Peyer's patch (tissue), 4 donors: Measurements from ENCODE around the gene GAS7. TPM values are rescaled to one million over a fixed set of nuclear protein-coding genes. Genes with fewer than 3 reads are reported as not detected.

Experiments used
- DNase-seq, 3 donors: peaks; one replicate each; pipeline ENCODE4 v3.0.0-alpha.2; 2017 to 2019
- H3K27ac ChIP-seq, 4 donors: fragments of 200-600 bp; sonication (generic); one replicate each; pipeline ENCODE4 v1.5.1; 2016 to 2019
- H3K27me3 ChIP-seq, 2 donors: fragments of 200-600 bp; sonication (generic); one replicate each; pipeline ENCODE4 v1.5.1; 2019
- H3K36me3 ChIP-seq, 3 donors: fragments of 200-600 bp; sonication (generic); one replicate each; pipeline ENCODE4 v1.5.1; 2016 to 2019
- H3K4me1 ChIP-seq, 4 donors: fragments of 200-600 bp; sonication (generic); one replicate each; pipeline ENCODE4 v1.5.1; 2016 to 2019
- H3K4me3 ChIP-seq, 4 donors: fragments of 200-600 bp; sonication (generic); 1 replicate in 3 of 4; 2 replicates in 1 of 4; pipeline ENCODE4 v1.5.1; 2016 to 2019; ENCODE audit warnings: mild to moderate bottlenecking in 1 of 4
- H3K9me3 ChIP-seq, 4 donors: fragments of 200-600 bp; sonication (generic); one replicate each; pipeline ENCODE4 v1.5.1; 2016 to 2019; ENCODE audit warnings: mild to moderate bottlenecking in 1 of 4
- CTCF ChIP-seq, 6 experiments: fragments of 450-650 bp in 4 of 6; fragments of 200-600 bp in 2 of 6; sonication (generic) in 1 of 6; IDR thresholded peaks; one replicate each; pipeline ENCODE4 v1.5.1; 2017 to 2019; ENCODE audit warnings: antibody characterized with exemption in 6 of 6, mild to moderate bottlenecking in 3 of 6, moderate library complexity in 1 of 6
- POLR2A ChIP-seq, 2 donors: fragments of 450-650 bp; IDR thresholded peaks; one replicate each; pipeline ENCODE4 v1.5.1; 2017; ENCODE audit warnings: antibody characterized with exemption in 2 of 2, mild to moderate bottlenecking in 2 of 2, moderate library complexity in 2 of 2
- total RNA-seq, 4 donors: library from RNA; depleted of rRNA; stranded (reverse); fragments of >200 nt; gene quantifications; one replicate each; pipeline ENCODE4 v1.1.0, GENCODE V29; 2016

The GAS7 gene
- total RNA-seq, 4 donors from 2014 or later: 6.8 to 104 (median 27.6) TPM

GRCh38 chr17:10120109-10120485 is 78.3 kb downstream of the GAS7 start:
- TF ChIP-seq CTCF (IDR thresholded peaks at IDR 0.05) (no peak), POLR2A (IDR thresholded peaks at IDR 0.05) (no peak)
- Histone ChIP-seq H3K27ac (peak overlapping the region in 3 of 4 donors; percentile 28 to 52 (median 34)), H3K27me3 (no peaks in the 10 kb centered on the region), H3K4me3 (no peak overlapping the region), H3K4me1 (peaks cover 0 to 27% (median 0%) of the 10 kb centered on the region in 4 donors), H3K36me3 (no peaks in the 10 kb centered on the region), H3K9me3 (no peaks in the 10 kb centered on the region)
- no peak for DNase-seq

- H3K4me1 ChIP-seq: peaks cover 0 to 31% (median 0%) of the 10 kb centered on the region in 4 donors
- no peak overlapping the region for H3K4me3 ChIP-seq
- H3K36me3 ChIP-seq: no peaks in the 10 kb centered on the region
- DNase-seq: peak in 2 of 3 donors; percentile 23 to 66
- TF ChIP-seq CTCF (IDR thresholded peaks at IDR 0.05) (no peak), POLR2A (IDR thresholded peaks at IDR 0.05) (no peak)
- no peaks in the 10 kb centered on the region for H3K27me3 ChIP-seq
- H3K27ac ChIP-seq: peak overlapping the region in 3 of 4 donors; percentile 28 to 52 (median 34)
- no peaks in the 10 kb centered on the region for H3K9me3 ChIP-seq
These were observed 79.0 kb downstream of the GAS7 start for GRCh38 chr17:10119203-10120108.

GRCh38 chr17:10118788-10119130 is 79.6 kb downstream of the GAS7 start:
- TF ChIP-seq CTCF (IDR thresholded peaks at IDR 0.05): no peak
- no peak for TF ChIP-seq POLR2A (IDR thresholded peaks at IDR 0.05)
- H3K4me3 ChIP-seq: no peak overlapping the region
- no peak for DNase-seq
- H3K4me1 ChIP-seq: peaks cover 0 to 35% (median 2%) of the 10 kb centered on the region in 4 donors
- no peaks in the 10 kb centered on the region for H3K9me3 ChIP-seq
- H3K36me3 ChIP-seq: no peaks in the 10 kb centered on the region
- no peaks in the 10 kb centered on the region for H3K27me3 ChIP-seq
- no peak overlapping the region for H3K27ac ChIP-seq

GRCh38 chr17:10117581-10118001 is 80.8 kb downstream of the GAS7 start:
- Histone ChIP-seq H3K4me1 (peaks cover 0 to 43% (median 2%) of the 10 kb centered on the region in 4 donors), H3K27me3 (no peaks in the 10 kb centered on the region), H3K4me3 (no peak overlapping the region), H3K27ac (peak overlapping the region in 3 of 4 donors; percentile 17 to 49 (median 25)), H3K9me3 (no peaks in the 10 kb centered on the region), H3K36me3 (no peaks in the 10 kb centered on the region)
- TF ChIP-seq POLR2A (IDR thresholded peaks at IDR 0.05): no peak
- peak in 2 of 3 donors; percentile 42 to 64 for DNase-seq

GRCh38 chr17:10116753-10117420 is 81.5 kb downstream of the GAS7 start:
- no peak for TF ChIP-seq POLR2A (IDR thresholded peaks at IDR 0.05)
- no peak for TF ChIP-seq CTCF (IDR thresholded peaks at IDR 0.05)
- peak overlapping the region in 2 of 4 donors; percentile 25 to 49 for H3K27ac ChIP-seq
- no peak for DNase-seq

GRCh38 chr17:10116267-10116666 is 82.1 kb downstream of the GAS7 start:
- Histone ChIP-seq H3K4me3 (no peak overlapping the region), H3K9me3 (no peaks in the 10 kb centered on the region), H3K27ac (peak overlapping the region in 1 of 4 donors; percentile 64), H3K4me1 (peaks cover 0 to 43% (median 2%) of the 10 kb centered on the region in 4 donors), H3K36me3 (no peaks in the 10 kb centered on the region), H3K27me3 (no peaks in the 10 kb centered on the region)
- TF ChIP-seq POLR2A (IDR thresholded peaks at IDR 0.05): no peak
- no peak for TF ChIP-seq CTCF (IDR thresholded peaks at IDR 0.05)
- no peak for DNase-seq

More at GRCh38 chr17:10116753-10117420, 81.5 kb downstream of the GAS7 start:
- Histone ChIP-seq H3K4me1 (peaks cover 0 to 43% (median 2%) of the 10 kb centered on the region in 4 donors), H3K36me3 (no peaks in the 10 kb centered on the region), H3K4me3 (no peak overlapping the region), H3K27me3 (no peaks in the 10 kb centered on the region), H3K9me3 (no peaks in the 10 kb centered on the region)
